ENCODE measurements around the gene CHPF.

The CHPF gene

DNA sequence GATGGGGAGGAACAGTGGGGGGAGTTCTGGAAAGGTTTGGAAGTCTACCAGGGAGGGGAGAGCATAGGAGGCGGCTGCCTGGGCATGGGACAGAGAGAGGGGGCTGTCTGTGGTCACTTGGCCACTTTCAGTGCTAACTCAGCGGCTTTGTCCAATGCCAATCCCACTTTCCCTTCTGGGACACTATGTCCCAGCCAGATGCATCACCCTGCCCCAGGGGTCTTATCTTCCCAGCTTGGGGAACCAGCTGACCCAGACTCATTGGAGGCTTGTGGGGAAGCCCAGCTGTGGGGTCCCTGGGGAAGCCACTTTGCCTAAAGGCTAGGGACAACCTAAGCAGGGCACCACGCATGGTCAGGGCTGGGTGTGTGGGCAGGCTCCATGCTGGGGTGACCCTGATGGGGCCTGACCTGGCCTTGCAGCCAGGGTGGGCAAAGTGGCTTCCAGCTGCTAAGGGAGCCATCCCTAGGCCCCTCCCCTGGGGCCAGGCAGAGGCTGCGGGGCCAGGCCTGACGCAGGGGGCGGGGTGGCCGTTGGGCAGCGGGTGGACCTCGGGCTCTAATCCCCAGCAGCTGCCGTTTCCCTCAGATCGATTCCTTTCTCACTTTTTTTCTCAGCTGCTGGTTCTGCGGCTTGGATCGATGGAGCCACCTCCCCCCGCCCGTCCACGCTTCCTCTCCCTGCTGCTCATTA is 30.9 kb downstream of the CHPF start:
- no peak for DNase-seq

DNA sequence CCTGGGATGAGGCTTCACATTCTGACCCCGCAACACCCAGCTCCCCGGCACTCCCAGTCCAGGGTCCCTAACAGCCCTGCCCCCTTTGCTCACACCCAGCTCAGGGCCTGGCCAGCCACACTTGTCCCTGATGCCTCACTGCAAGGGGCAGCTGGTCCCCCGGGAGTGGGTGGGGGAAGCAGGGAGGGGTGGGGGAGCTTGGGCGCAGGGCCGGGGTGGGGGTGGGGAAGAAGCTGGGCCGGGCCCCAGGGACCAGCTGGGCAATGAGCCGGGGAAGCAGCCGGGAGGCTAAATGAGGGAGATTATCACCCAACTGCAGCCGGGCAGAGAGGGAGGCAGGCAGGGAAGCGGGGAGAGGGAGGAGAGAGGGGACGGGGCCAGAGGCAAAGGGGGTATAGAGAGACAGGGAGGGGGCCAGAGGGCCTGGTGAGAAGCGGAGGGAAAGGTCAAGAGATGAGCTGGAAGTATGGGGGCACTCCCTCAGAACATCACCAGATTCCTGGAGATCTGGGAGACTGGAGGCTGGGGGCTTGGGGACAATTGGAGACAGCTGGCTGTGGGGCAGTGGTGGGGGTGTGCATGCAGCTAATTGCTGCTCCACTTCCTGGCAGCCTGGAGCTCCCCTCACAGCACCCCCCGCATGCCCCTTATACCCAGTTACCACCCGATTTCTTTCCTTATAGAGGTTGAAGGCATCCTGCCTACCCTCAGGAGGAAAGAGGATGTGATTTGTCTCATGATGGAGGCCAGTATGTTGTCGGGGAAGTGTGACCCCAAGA is 31.9 kb downstream of the CHPF start:
- DNase-seq: no peak

DNA sequence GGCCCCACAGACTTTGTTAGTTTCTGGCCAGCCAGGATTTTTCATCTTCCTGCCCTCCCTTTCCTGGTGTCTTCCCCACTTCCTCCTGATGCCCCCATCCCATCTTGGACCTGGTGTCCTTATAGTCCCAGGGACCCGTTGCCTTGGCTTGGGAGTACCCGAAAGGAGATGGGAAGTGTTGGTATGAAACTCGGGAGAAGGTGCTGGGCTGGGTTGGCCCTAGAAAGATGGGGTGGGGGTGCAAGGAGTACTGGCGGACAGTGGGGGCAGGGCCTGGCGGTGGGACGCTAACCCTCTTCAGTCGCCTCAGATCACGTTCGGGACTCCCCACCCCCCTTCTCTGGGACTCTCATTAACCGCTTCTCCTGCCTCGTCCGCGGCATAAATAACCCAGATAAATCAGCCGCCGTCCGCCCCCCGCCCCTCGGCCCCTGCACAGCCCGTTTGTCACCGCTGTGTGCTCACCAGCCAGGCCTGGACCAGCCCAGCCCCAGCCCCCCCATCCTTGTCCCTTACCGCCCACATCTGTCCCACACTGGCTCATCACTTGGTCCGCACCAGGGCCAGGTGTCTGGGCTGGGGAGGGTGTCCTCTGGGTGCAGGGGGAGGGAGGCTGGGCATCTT is 33.0 kb downstream of the CHPF start:
- DNase-seq: no peak

DNA sequence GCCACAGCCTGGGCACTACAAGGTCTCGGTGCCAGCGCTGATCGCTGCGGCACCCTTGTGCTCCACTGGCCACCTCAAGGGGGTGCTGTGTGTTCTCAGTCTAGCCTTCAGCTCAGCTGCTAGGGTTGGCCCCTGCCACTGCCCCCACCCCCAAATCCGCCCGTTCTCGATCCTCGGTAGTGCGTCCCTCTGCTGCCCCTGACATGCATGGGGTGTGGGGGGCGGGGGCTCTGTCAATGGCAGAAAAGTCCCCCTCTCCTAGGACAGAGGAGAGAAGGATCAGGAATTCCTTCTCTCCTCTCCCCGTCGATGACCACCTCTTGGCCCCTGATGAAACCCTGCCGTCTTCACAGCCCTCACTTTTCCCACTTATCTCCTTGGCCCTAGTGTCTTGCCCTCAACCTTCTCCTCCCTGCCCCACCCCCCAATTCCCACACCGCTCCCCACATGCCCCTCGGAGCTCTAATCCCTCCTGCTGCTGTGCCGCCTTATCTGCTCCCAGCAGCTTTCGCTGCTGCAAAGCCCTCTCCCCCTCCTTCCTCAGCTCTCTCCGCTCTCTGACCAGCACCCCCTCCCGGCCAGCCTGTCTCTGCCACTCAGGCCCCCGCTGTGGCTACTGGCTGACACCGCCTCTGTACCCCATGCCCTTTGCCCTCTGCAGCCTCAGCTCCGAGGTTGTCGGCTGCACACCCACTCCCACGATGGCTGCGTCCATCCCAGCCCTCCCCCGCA is 33.7 kb downstream of the CHPF start:
- peak; percentile 52 to 75 (median 60) for DNase-seq

DNA sequence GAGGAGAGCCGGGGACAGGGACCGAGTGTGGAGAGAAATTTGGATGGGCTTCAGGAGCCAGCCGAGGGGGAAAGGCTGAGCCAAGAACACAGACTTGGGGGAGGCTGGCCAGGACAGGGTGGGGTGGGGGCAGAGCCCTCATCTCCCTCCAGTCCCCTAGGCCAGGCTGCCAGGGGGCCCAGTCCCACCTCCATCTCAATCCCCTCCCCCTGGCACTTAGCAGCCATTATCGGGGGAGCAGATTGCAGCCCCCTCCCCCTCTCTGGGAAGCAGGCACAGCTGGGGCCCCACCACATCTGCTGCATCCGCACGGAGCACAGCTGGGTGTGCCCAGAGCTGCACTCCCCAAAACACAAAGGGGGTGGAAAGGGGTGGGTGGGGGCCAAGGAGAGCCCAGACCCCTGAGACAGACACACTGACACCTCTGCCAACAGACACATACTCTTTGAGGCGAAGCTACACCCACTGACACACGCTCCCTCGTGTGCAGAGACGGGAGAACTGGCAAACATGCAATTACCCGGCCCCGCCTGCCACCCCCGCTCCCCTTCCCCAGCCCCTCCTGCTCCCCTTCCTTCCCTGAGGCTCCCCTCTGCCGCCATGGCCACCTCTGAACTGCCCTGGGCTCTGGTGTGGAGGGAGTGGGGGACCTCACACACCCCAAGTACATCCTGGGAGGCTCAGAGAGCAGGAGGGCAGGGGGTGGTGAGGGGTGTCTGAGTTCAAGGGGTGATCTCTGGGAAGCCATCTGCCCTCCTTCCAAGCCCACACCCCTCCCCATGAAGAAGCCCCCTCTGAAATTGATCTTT is 34.4 kb downstream of the CHPF start:
- peak in 1 of 4 experiments; percentile 17 for DNase-seq

DNA sequence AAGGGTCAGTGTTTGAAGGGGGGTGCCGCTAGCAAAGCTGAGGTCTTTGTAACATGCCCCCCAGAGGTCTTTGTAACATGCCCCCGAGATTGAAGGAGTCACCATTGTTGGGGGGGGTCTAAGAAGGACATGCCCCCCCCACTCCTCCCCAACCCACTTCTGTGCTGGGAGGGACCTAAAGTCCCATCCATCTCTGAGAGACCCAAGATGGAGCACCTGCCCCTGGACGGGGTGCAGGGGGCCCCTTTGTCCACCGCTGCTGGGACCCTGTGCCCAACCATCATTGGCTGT is 35.2 kb downstream of the CHPF start:
- DNase-seq: no peak

DNA sequence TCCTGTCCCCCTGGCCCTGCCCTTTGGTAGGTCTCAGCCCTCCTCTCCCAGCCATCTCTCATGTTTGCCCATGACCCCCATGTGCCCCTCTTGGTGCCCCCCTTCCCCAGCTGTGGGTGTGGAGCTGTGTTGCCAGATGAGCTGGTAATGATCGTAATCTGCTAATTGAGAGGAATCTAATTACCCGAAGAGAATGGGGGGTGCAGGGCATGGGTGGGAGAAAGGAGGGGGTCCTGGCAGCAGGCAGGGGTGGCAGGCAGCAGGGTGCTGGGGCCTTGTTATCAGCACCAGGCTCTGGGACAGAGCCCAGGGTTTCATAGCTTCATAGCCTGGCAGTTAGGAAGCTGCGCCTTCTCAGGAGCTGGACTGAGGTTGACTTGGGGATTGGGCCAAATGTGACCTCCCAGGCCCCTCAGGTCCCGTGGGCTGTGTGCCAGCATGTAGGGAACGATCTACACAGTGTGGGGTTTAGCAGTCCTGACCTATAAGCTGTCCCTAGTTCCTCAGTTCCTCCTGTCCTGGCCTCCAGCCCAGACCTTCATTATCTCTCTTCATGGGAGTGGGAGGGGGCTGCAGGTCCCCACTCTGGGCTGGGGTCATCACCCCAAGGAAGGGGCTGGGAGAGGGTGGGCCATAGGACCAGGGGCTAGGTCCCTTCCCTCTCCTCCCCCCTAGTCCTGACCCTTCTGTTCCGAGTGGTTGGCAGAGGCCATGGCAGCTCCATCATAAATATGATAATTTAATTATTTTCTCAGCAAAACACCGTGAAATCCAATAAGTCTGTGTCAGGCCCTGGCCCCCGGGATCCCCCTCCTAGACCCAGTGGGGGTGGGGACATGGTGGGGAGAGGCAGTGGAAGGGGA is 35.8 kb downstream of the CHPF start:
- no peak for DNase-seq

DNA sequence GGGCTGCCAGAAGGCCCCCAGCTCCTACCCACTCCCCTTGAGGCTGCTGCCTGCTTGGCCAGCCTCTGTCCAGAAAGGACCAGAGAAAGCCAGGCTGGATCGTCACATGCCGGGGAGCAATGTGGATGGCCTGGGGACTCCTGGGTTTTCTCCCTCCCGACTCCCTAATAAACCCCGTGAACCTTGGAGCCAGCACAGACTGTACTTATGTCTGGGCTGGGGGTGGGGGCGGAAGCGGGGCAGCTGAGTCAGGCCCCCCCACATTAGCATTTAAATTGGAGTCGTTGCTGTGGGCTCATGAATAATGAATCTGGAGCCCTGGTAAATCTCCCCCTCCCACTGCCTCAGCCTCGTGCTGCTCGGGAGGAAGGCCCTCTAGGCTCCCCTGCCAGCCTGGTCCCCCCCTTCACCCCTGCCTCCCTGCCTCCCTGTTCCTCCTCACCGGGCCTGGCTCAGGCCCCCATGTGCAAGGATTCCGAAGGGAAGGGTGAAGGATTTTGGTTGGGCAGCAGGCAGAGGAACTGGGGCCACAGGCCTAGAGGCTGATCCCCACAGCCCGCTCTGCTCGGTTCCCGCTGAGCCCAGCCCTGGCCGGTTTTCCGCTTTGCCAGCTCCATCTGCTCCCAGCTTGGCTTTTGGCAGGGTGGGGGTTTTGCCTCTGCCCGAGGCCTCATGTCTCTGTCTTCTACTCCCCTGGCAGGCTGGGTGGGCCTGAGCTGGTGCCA is 36.6 kb downstream of the CHPF start:
- no peak for DNase-seq

DNA sequence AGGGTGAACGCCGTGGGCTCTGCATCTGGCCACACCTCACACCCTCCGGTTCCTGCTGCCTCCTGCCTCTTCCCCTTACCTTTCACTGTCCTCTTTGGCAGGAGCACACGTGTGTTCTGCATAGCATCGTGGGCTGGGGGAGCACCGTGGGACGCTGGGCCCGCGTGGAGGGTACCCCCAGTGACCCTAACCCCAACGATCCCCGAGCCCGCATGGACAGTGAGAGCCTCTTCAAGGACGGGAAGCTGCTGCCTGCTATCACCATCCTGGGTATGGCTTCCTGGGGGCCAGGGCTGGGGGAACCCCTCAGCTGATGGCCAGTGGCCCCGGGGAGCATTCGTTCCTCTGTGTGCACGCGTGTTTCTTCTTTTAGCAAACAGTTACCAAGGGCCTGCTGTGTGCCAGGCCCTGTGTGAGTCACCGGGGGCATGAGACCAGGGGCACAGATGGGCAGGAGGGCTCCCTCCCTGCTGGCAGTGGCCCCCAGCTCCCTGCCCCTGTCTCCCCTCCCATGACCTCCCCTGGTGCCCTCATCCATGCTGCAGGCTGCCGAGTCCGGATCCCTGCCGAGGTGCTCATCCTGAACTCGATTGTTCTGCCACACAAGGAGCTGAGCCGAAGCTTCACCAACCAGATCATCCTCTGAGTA is 37.3 kb downstream of the CHPF start:
- DNase-seq: no peak

DNA sequence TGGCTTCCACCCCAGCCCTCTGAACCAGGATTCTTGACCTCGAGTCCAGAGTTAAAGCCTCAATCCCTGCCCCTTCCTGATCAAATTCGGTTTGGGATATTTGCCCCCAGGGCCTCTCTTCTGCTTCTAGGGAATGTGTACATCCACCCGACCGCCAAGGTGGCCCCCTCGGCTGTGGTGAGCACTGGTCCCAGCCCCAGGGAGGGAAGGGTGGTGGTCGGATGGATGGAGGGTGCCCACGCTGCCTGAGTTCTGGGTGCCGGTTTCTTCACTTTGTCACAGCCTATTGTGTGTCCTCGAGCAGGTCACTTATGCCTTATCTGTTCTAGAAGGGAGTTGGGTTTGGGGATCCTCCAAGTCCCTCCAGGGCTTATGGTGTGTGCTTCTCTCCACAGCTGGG is 38.0 kb downstream of the CHPF start:
- no peak for DNase-seq

DNA sequence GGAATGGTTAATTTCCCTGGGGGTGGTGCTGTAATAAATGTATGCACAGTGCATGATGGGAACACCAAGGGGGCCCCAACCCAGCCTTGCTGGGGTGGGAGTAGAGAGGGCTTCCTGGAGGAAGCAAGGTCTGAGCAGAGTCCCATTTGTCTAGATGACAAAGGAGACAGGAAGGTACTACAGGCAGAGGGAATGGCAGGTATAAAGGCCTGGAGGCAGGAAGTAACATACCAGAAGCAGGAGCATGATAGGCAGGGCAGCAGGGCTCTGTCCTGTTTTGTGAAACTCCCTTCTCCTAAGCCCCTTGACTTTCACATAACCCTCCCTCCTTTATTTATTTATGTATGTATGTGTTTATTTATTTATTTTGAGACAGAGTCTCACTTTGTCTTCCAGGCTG is 41.0 kb downstream of the CHPF start:
- no peak for DNase-seq

DNA sequence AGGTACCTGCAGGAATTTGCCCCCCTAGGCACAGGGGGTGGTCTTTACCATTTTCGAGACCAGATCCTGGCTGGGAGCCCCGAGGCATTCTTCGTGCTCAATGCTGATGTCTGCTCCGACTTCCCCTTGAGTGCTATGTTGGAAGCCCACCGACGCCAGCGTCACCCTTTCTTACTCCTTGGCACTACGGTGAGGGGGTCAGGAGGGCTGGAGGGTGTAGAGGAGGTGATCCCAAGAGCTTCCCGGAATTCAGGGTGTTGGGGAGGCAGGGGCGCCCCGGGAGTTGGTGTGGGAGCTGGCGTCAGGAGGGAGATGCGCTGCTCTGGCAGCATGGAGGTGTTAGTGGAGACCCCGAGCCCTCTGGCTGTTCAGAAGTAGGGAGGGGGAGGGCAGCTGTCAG is 41.8 kb downstream of the CHPF start:
- DNase-seq: no peak

DNA sequence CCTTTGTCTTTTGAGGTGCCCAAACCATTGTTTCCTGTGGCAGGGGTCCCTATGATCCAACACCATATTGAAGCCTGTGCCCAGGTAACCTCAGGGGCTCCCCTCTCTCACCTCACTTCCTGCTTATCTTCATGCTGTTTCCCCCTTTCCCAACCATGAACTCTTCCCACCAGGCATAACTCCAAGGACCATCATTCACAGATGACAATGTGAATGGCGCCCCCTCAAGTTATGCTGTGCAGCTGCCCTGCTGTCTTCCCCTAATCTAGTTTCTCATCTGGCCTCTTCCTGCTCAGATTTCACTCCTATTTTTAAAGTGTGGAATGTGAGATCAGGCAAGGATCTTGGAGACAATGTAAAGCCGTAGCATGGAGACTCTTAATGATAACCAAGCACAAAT is 43.5 kb downstream of the CHPF start:
- no peak for DNase-seq

DNA sequence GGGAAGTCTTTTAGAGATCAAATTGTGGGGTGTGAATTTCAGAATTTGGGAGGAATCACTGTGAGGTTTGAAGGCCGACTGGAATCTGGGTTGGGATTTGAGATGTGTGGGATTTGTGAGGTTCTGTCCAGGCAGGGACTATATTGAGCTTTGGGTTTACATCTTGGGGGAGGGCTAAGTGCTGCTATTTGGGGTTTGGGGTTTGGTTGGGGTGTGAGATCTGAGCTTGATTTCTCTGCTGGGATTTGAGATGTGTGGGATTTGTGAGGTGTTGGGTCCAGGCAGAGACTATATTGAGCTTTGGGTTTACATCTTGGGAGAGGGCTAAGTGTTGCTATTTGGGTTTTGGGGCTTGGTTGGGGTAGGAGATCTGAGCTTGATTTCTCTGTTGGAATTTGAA is 44.1 kb downstream of the CHPF start:
- no peak for DNase-seq

DNA sequence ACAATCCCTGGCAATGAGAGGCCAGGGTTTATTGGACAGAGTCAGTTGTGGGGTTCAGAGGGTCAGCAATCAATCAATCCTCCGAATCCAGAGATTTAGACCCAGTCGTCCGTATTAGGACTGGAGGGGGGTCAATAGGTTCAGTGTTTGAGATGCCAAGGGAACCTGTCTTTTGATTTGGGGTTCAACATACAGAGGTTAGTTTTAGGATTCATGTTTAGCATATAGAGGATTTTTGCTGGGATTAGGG is 44.6 kb downstream of the CHPF start:
- DNase-seq: no peak

DNA sequence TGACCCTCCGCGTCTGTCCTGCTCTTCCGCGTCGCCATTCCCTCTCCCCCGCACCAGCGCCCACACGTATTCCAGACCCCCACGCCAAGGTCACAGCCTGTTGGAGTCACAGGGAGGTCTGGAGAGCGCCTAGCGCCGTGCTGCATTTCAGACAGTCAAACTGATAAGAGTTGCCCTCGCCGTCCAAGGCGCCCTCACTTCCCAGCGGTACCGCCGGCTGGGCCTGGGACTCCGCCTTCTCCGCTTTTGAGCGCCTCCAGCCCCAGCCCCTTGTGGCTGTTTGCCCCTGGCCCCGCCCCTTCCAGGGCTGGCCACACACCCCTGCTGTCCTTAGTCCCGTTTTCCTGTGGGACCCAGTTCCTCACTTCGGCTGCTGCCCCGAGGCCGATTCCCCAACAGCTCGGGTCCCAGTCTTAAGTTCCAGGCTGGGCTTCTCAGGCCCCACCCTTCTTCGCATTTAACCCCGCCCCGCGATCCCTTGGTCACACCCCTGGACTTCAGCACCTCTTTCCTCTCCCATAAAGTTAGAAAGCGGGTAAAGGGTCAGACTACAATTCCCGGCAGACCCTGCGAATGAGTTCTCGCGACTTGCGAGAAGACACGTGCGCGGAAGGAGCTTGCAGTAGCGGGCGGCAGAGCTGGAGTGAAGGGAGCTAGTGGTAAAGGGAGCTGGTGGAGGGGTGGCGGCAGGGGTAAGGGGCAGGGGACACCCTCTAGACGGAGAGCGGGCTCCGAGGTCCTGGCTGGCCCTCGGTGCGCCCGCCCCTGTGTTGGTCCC is 45.1 kb downstream of the CHPF start, which contains the start of gene GMPPA:
TSS of gene GMPPA (plus strand) at position 612 of the 778 bp plus-strand sequence. CDS start 1,085 bp downstream, outside the sequence.
- DNase-seq: peak; percentile 96 to 99 (median 98)

DNA sequence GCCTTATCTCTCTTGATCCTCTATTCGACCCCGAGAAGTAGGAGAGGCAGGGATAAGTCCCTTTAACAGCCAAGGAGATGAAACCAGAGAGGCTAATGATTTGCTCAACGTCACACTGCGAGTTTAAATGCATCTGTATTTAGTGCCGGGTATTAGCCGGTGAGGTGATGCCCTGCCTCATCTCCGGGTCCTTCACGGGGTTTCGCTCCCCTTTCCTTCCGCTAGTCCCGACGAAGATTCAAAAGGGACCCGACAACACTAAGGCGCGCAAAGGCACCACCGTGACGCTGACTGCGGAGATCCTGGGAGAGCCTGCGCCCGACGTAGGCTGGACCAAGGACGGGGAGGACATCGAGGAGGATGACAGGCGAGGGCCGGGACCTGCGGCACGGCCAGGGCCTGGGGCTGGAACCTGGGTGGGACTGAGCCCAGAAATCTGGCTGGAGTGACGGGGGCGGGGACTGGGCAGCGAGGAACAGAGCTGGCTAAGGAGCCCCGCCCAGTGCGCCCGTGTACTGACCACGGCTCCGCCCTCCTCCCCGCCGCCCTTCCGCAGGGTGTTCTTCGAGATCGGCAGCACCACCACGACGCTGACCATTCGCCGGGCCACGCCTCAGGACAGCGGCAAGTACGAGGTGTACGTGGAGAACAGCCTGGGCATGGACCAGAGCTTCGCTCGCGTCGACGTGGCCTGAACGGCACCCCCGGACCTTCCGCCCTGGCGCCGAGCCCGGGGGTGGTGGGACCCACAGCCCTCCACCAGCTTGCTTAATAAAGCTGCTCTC is 45.9 kb downstream of the CHPF start:
- peak; percentile 84 to 95 (median 90) for DNase-seq

DNA sequence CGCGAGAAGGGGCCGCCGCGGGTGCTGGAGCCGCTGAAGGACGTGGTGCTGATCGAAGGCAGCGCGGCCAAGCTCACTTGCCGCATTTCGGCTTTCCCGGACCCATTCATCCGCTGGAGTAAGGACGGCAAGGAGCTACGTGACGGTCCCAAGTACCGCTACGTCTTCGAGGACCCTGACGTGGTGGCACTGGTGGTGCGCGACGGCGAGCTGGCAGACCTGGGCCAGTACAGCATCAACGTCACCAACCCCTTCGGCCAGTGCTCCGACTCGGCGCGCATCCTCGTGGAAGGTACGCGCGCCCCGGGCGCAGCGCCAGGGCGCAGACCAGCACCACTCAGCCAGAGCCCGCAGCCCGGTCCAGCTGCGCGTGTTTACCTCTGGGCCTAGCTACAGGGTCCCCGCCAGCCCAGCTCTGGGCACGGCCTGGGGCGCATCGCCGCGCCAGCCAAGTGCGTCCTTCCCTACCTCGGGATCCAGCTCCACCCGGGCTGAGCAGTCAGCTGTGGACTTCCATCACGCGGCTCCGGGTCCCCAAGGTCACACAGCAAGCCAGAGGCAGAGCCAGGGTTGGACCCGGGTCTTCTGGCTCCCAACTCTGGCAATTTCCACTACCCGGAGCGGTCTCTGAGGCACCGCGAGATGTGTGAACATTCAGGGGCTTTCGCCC is 46.6 kb downstream of the CHPF start:
- no peak for DNase-seq
